ENCODE measurements around the gene WDR62.
"Not testable (repeated sequence)": the region's sequence is repeated elsewhere in the genome, so short reads cannot be mapped to it uniquely, and the experiment has no call there.

The WDR62 gene

DNA sequence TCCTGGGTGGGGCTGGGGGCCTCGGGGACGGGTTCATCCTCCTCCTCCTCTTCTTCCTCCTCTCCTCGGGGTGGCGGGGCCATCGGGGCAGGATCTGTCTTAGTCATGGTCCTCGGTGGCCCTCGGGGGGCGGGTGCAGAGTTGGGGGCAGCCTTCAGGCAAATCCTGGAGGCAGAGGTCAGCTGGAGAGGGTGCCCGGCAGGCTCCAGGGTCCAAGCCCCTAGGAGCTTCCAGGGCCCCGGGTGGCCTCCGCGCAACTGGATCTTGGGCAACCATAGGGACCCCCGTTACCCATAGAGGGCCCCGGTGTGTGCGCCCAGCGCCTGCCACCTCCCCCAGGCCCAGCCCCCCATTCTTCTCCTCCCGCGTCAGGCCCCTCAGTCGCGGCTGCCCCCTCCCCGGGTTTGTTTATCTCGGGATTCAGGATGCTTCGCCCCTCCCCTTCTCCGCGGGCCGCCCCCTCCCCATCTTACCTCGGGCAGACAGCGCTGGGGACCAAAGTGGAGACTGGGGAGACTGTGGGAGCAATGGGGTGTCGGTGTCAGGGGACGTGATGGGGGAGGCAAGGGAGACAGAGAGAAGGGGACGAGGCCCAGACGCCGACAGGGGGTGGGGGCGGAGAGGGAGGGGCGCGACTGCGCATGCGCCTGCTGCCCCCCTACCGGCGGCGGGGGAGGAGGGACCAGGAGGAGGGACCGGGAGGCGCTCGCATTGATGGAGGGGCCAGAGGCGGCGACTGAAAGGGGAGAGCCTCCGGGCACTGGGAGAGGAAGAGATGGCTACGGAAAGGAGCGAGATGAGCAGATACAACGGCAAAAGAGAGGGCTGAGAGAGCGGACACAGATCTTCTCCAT is 22.2 kb upstream of the WDR62 start, which contains the start of gene CLIP3:
TSS of gene CLIP3 (minus strand) at position 623 of the 854 bp plus-strand sequence. CDS start at position 107, 516 bp downstream.
- DNase-seq (ENCODE audit: low spot score) = peak; percentile 82

DNA sequence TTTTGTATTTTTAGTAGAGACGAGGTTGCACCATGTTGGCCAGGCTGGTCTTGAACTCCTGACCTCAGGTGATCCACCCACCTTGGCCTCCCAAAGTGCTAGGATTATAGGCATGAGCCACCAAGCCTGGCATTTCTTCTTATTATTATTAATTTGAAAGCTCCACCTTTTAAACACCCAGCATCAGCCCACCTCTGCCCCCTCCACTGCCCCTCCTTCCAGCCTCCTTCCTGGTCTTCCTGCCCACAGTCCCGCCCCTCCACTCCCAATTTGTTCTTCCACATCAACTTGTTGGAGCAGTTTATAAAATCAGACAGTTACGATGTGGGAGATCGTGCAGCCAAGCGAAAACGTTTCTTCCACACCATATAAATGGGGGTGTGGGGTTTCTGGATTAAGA is 14.2 kb upstream of the WDR62 start:
- DNase-seq (ENCODE audit: low spot score) = no peak

DNA sequence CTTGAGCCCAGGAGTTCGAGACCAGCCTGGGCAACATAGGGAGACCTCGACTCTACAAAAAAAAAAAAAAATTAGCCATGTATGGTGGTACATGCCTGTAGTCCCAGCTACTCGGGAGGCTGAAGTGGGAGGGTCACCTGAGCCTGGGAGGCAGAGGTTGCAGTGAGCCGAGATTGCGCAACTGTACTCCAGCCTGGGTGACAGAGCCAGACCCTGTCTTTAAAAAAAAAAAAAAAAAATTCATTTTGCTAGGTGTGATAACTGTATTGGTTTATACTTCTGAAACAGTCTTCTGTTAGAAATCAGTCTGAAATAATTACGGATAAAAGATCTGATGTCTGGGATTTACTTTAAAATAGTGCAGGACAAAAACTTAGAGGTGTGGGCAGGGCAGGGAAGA is 13.6 kb upstream of the WDR62 start:
- not testable (repeated sequence) for DNase-seq (ENCODE audit: low spot score)

DNA sequence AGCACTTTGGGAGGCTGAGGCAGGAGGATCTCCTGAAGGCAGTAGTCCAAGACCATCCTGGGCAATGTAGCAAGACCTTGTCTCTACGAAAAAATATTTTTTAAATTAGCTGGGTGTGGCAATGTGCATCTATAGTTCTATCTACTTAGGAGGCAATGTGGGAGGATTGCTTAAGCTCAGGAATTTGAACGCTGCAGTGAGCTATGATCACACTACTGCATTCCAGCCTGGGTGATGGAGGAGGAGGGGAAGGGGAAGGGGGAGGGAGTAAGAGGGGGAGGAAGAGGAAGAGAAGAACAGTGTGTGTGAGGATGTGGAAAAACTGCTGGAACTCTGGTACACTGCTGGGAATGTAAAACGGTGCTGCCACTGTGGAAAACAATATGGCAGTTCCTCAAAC is 12.9 kb upstream of the WDR62 start:
- DNase-seq (ENCODE audit: low spot score) = peak; percentile 67

DNA sequence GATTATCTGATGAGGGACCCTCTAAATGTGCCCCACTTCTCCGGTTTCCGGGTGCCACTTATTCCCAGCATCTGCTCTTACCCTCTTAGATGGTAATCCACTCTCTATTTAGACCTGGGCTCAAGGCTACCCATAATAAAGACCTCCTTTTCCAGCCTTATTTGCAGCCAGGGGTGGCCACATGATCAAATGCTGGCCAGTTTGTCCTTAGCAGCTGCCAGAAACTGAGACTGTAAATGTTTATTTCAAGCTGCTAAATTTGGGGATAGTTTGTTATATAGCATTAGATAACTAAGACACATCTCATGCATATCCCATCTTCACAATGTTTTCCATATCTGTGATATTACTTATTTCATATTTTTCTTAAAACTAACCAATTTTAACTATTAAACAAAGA is 10.7 kb upstream of the WDR62 start:
- DNase-seq (ENCODE audit: low spot score) = no peak

DNA sequence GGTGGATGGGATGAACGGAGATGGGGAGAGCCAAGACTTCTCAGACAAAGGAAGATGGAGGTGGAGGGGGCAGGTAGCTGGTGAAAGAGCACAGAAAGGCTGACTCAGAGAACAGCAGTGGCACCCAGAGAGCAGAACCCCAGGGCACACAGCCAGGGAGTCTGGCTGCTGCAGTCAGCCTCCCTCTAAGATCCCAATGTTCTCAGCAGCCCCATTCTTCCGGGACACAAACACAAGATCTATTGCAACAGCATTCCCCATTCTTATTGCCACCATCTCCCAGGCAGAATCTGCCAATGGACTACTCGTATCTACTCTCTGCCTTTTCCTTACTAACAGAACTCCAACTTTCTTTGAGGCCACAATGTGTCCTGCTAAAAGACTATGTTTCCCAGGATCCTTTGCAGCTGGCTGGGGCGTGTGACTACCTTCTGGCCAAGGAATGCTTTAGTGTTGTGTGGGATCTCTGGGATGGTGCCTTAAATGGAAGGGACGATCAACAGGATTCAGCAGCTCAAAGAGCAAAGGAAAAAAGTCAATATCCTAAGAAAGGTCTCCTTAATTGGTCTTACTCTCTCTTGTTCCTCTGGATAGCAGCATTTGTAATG is 8.2 kb upstream of the WDR62 start:
- DNase-seq (ENCODE audit: low spot score) = peak; percentile 42

DNA sequence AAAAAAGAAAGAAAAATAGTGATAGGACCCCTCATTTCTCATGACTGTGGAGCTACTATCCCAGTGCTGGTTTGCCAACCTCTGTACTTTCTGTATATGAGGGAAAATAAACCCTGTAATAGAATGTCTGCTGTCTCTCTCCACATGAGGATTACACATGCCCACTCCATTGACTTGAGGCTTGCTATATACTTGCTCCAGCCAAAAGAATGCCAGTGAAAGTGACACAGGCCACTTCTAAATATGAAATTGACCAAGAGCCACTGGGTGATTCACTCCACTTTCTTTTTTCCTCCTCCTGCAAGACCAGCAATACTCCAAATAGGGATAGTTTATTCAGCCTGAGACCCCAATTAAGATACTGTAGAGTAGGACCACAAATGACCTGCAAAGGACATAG is 6.9 kb upstream of the WDR62 start:
- DNase-seq (ENCODE audit: low spot score) = no peak

DNA sequence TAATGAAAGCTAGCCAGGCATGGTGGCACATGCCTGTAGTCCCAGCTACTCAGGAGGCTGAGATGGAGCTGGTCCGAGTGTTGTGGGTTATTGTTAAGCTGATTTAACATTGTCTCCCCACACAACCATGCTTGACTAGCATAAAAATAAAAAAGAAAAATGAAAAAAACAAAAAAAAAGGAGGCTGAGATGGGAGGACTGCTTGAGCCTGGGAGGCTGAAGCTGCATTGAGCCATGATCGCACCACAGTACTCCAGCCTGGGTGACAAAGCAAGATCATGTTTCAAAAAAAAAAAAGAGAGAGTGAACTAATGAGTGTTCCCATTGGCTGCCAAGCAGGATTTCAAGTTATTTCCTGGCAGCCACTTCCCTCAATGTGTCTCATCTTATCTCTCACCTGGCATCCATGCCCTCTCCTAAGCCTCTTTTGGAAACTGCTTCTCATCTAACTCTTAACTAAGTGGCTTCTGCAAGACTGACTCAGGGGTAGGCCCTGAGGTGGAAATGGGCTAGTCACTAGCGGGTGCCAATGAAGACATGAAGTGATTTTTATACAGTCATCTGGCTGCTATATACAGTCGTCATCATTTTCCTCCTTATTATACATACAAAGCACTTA is 5.5 kb upstream of the WDR62 start:
- no peak for DNase-seq (ENCODE audit: low spot score)

DNA sequence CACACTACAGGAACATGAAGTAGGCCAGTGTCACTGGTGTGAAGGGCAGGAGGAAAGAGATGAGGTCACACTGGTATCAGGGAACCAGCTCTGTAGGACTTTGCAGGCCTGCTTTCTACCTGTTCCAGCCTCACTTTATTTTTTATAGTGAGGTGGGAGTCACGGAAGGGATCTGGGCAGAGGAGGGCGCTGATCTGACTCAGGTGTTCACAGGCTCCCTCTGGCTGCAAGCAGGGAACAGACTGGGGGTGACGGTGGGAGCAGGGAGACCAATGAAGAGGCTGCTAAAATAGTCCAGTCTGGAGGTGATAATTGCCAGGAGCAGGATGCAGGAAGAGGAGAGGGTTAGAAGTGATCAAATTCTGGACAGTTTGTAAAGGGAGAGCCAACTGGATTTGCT is 3.5 kb upstream of the WDR62 start:
- peak; percentile 24 for DNase-seq (ENCODE audit: low spot score)

DNA sequence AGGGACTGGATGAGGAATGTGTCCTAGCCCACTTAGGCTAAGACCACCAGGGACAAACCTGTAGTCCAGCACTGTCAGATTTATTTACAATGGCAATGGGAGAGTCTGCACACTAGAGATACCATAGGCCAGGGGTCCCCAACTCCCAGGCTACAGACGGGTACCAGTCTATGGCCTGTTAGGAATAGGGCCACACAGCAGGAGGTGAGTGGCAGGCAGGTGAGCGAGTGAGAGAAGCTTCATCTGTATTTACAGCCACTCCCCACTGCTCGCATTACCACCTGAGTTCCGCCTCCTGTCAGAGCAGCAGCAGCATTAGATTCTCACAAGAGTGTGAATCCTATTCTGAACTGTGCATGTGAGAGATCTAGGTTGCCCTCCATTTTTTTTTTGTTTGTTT is 3.1 kb upstream of the WDR62 start:
- DNase-seq (ENCODE audit: low spot score) = no peak

DNA sequence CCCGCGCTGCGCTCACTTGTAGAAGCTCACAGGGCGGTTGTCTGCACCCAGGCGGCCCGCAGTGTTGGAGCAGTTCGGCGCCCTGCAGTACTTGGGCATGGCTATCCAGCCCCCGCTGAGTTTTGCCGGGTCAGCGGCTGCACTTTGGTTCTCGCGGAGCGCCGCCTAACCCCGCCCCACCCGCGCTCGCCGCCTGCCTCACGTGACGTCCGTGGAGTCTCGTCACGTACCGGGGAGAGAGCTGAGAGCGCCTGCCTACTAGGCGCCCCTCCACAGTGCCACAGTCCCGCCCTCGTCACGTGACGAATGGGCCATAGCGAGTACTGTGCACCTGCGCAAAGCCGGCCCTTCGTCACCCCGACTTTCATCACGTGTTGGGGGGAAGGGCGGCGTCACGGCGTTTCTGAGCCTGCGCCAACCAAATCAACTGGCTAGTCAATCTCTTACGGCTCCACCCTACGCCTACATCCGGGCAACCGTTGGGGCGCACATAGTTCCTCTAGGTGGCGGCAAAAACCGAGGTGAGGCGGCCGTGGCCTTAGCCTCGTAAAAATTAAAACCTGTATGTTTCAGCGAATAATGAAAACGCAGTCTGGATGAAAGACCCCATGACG is 471 bp upstream of the WDR62 start, which contains the start of gene THAP8:
TSS of gene THAP8 (minus strand) at position 167 of the 614 bp plus-strand sequence. CDS start at position 99, 68 bp downstream.
- peak; percentile 99 for DNase-seq (ENCODE audit: low spot score)

DNA sequence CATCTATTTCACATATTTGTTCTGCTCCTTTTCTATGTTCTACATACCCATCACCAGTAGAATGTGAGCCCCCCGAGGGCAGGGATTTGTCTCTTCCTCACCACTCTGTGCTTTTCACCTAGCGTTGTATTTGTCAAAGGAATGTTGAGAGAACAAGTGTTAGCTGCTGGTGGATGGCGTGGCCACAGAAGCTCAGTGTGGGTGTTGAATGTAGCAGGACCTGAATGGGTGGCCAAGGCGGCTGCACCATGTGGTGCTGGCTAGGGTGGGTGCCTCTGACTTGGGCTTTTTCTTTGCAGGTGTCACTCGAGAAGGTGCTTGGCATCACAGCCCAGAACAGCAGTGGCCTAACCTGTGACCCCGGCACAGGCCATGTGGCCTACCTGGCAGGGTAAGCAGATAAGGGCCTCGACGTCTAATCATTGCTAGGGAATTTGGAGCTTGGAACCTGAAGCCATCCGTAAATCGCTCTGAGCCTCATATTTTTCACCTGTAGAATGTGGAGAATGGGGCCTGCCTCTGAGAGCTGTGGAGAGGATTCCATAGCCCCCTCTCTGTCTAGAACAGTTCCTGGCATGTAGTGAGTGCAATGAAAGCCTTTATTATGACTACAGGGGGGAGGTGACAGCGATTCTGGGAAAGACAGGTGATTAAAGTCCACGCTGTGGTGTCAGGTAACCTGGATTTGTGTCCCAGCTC is 3.9 kb downstream of the WDR62 start:
- no peak for DNase-seq (ENCODE audit: low spot score)

DNA sequence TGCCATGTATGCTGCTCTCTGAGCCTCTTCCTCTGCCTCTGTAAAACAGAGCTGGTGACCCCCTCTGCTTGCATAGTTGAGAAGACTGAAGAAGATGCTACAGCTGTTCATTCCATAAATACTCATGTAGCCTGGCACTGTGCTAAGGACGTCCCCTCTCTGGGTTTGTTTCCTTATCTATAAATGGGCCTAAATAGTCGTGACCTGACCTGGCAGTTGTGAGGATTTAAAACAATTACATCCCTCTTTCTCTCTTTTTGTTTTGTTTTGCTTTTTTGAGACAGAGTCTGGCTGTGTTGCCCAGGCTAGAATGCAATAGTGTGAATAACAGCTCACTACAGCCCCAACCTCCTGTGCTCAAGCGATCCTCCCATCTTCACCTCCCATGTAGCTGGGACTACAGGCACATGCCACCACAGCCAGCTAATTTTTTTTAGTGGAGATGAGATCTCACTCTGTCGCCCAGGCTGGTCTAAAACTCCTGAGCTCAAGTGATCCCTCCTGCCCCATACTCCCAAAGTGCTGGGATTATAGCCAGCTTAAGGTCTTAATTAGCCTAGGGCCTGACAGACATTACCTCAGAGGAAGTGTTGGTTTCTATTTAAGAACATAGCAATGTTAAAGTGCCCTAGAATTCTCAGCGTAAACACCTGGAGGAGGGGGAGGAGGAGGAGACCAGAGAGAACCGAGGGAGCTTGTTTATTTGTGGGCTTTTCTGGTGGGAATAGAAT is 4.6 kb downstream of the WDR62 start:
- no peak for DNase-seq (ENCODE audit: low spot score)

DNA sequence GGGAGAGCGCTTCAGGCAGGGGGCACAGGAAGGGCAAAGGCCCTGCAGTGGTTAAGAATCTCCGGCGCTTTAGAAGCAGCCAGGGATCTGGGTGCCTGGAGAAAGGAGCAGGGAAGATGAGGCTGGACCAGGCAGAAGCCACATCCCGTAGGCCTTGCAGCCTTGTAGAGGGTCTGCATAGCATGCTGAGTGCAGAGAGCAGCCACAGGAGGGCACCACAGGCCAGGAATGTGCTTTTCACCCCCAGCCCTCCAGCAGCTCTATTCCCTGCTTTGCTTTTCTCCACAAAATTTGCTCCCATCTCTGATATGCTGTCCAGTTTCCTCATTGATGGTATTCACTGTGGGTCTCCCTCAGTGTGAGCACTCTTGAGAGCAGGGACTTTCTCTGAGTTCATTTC is 5.7 kb downstream of the WDR62 start:
- DNase-seq (ENCODE audit: low spot score) = peak; percentile 75

DNA sequence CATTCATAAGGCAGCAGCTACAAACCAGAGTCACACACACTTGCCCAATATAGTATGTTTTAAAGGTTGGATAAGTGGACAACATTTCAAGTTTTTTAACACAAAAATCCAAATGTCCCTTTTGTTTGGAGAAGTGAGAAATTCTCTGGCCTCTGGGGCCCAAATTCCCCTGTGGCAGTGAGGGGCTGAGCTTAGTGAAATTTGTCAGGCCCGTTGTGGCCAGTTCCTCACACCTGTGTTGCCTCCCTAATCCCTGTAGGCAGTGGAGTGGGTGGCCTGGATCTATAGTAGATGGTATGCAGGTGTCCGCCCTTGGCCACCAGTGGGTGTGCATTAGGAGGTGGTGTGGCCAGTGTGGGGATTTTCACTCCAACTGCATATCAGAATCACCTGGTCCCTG is 6.7 kb downstream of the WDR62 start:
- no peak for DNase-seq (ENCODE audit: low spot score)

DNA sequence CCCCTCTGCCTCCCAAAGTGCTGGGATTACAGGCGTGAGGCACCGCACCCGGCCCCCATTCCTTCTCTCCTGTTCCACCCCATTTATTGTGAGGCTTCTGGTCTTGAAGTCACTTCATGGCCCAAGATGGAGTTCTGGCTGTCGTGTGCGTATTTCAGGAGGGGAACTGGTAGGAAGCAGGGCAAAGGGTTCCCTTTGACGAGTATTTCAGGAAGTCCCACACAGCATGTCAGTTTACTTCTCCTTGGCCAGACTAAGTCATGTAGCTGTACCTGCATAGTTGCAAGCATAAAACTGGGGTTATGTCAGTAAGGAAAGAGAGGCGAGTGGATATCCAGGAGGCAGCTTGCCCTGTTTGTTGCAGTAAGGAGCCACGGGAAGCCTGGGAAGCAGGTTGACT is 10.1 kb downstream of the WDR62 start:
- DNase-seq (ENCODE audit: low spot score) = no peak

DNA sequence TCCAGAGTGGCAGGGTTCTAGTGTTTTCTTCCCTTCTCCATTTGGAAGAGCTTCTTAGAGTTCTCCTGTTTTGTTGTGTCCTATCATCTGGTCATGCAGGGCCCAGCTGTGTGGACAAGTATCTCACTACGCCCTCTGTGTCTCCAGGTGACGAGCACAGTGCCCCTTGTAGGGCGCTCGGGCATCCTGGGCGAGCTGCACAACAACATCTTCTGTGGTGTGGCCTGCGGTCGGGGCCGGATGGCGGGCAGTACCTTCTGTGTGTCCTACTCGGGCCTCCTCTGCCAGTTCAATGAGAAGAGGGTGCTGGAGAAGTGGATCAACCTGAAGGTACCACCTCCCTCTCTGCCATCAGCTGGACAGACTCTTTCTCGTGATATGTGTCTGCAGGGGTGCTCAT is 13.0 kb downstream of the WDR62 start:
- no peak for DNase-seq (ENCODE audit: low spot score)

DNA sequence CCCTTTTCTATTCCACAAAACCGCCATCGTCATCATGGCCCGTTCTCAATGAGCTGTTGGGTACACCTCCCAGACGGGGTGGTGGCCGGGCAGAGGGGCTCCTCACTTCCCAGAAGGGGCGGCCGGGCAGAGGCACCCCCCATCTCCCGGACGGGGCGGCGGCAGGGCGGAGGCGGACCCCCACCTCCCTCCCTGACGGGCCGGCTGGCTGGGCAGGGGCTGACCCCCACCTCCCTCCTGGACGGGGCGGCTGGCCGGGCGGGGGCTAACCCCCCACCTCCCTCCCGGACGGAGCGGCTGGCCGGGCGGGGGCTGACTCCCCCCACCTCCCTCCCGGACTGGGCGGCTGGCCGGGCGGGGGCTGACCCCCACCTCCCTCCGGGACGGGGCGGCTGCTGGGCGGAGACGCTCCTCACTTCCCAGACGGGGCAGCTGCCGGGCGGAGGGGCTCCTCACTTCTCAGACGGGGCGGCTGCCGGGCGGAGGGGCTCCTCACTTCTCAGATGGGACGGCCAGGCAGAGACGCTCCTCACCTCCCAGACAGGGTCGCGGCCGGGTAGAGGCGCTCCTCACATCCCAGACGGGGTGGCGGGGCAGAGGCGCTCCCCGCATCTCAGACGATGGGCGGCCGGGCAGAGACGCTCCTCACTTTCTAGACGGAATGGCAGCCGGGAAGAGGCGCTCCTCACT is 14.3 kb downstream of the WDR62 start:
- DNase-seq (ENCODE audit: low spot score) = not testable (repeated sequence)

DNA sequence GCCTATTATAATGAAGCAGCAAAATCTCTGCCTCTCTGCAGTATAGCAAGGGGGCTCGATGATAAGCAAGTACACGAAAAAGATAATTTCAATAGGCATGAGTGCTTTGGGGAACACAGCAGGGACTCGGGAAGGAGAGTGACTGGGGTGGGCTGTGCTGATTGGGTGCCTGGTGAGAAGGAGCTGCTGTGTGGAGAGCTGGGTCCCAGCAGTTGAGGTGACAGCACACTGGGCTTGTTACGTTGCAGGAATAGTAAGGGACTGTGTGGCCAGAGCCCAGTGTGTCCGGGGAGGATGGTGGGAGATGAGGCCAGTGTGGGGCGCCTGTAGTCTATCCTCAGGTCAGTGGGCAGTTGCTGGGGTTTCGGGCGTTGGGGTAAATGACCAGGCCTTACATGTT is 17.4 kb downstream of the WDR62 start:
- DNase-seq (ENCODE audit: low spot score) = no peak

DNA sequence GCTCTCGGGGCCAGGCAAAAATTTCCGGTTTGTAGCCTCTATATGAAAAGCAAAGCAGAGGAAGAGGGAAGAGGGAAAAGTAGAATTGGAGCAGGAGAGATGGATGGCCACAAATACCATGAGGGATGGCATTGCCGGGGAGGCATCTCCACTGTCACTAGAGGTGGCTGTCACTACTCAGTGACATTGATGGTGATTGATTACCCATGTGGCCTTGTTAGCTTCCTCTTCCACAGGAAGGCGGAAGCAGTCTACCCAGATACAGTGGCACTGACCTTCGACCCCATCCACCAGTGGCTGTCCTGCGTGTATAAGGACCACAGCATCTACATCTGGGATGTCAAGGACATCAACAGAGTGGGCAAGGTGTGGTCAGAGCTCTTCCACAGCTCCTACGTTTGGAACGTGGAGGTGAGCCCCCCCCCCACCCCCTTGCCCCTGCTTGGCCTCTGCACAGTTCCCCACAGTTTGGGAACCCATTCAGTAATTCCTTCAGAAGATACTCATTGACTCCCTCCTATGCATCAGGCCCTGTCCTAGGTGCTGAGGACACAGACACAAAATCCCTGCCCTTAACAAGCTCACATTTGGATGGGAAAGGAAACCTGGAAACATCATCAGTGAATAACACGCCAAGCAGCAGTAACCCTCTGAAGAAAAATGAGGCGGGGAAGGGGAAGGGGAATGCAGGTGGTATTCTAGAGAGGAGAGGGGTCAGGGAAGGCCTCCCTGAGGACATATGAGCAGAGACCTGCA is 18.6 kb downstream of the WDR62 start:
- no peak for DNase-seq (ENCODE audit: low spot score)
